Measurements from ENCODE around the gene PROZ.

GRCh38 chr13:113120300-113121182 is 37.9 kb upstream of the PROZ start:
- TF ChIP-seq, protein P1, sequence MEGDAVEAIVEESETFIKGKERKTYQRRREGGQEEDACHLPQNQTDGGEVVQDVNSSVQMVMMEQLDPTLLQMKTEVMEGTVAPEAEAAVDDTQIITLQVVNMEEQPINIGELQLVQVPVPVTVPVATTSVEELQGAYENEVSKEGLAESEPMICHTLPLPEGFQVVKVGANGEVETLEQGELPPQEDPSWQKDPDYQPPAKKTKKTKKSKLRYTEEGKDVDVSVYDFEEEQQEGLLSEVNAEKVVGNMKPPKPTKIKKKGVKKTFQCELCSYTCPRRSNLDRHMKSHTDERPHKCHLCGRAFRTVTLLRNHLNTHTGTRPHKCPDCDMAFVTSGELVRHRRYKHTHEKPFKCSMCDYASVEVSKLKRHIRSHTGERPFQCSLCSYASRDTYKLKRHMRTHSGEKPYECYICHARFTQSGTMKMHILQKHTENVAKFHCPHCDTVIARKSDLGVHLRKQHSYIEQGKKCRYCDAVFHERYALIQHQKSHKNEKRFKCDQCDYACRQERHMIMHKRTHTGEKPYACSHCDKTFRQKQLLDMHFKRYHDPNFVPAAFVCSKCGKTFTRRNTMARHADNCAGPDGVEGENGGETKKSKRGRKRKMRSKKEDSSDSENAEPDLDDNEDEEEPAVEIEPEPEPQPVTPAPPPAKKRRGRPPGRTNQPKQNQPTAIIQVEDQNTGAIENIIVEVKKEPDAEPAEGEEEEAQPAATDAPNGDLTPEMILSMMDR (conservative IDR thresholded peaks at IDR 0.05 in 1 of 2, IDR thresholded peaks at IDR 0.05 in 1 of 2; ENCODE audit: extremely low read depth in 1 of 2, insufficient read depth in 1 of 2, low read depth in 1 of 2, low read length in 2 of 2): no peak
- TF ChIP-seq EZH2 (IDR thresholded peaks at IDR 0.05; ENCODE audit: borderline replicate concordance, low read length): no peak

All from mammary epithelial cell (primary cell).